Measurements from ENCODE around the gene HMGB1.

HMGB1 gene

DNA sequence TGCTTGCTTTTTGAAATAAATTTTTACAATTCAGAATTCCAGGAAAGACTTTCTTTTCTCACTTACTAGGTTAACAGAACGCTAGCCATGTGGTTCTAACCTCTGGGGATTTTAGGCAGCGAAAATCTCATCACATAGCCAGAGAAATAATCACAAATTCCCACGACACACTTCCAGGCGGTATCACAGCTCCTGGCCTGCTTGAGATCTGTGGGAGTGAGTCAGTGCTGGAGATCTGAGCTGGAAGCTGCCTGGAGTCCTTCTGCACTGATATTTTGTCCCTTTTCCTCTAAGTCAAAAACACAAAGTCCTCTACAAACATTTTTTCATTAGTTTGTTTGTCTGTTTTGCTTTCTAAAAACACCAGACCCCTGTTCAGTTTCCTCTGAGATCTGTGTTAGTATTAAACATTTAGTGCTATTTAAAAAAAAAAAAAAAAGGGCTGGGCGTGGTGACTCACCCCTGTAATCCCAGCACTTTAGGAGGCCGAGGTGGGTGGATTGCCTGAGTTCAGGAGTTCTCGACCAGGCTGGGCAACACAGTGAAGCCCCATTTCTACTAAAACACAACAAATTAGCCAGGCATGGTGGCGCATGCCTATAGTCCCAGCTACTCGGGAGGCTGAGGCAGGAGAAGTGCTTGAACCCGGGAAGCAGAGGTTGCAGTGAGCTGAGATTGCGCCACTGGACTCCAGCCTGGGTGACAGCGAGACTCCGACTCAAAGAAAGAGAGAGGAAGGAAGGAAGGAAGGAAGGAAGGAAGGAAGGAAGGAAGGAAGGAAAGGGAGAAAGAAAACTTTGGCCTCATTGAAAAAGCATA is 55.6 kb downstream of the HMGB1 start:
- Histone ChIP-seq H3K4me1 (ENCODE audit: control insufficient read depth in 1 of 2, insufficient read depth in 2 of 2, low read length in 2 of 2) (peaks cover 3 to 9% of the 10 kb centered on the region in 2 experiments), H3K23ac (ENCODE audit: low read length) (no peak overlapping the region), H3K4ac (ENCODE audit: low read depth, low read length) (no peak overlapping the region), H3K79me1 (ENCODE audit: low read length) (peaks cover 7% of the 10 kb centered on the region), H2AK5ac (ENCODE audit: low read length) (no peak overlapping the region), H3K4me2 (ENCODE audit: low read length) (no peak overlapping the region), H3K27me3 (ENCODE audit: insufficient read depth, low read length) (no peaks in the 10 kb centered on the region), H3K18ac (ENCODE audit: low read length) (no peak overlapping the region), H3K27ac (ENCODE audit: low read depth, low read length) (no peak overlapping the region), H4K91ac (ENCODE audit: low read depth, low read length) (no peak overlapping the region), H2AFZ (ENCODE audit: insufficient read depth, low read length, poor library complexity) (no peak overlapping the region), H3K36me3 (ENCODE audit: control insufficient read depth in 1 of 2, insufficient read depth in 2 of 2, low read length in 2 of 2) (no peaks in the 10 kb centered on the region), H4K12ac (ENCODE audit: low read depth, low read length) (no peak overlapping the region), H3K9me3 (ENCODE audit: insufficient read depth, low read depth, low read length) (no peaks in the 10 kb centered on the region), H3K79me2 (ENCODE audit: control insufficient read depth, insufficient read depth, low read length, poor library complexity) (no peaks in the 10 kb centered on the region), H3K9ac (ENCODE audit: low read length) (no peak overlapping the region), H4K8ac (ENCODE audit: low read depth, low read length) (no peak overlapping the region), H2BK5ac (ENCODE audit: low read depth, low read length, poor library complexity) (no peak overlapping the region), H2BK12ac (ENCODE audit: low read length) (no peak overlapping the region), H3K14ac (ENCODE audit: low read length) (no peak overlapping the region), H3K4me3 (ENCODE audit: low read depth, low read length) (no peak overlapping the region), H2BK120ac (ENCODE audit: insufficient read depth, low read length, poor library complexity) (no peak overlapping the region)
- WGBS (ENCODE audit: extremely low coverage, insufficient coverage, insufficient read length) = no CpG with 5 or more reads among the region's 13 CpGs
- DNase-seq = peak in 1 of 2 donors; percentile 34

DNA sequence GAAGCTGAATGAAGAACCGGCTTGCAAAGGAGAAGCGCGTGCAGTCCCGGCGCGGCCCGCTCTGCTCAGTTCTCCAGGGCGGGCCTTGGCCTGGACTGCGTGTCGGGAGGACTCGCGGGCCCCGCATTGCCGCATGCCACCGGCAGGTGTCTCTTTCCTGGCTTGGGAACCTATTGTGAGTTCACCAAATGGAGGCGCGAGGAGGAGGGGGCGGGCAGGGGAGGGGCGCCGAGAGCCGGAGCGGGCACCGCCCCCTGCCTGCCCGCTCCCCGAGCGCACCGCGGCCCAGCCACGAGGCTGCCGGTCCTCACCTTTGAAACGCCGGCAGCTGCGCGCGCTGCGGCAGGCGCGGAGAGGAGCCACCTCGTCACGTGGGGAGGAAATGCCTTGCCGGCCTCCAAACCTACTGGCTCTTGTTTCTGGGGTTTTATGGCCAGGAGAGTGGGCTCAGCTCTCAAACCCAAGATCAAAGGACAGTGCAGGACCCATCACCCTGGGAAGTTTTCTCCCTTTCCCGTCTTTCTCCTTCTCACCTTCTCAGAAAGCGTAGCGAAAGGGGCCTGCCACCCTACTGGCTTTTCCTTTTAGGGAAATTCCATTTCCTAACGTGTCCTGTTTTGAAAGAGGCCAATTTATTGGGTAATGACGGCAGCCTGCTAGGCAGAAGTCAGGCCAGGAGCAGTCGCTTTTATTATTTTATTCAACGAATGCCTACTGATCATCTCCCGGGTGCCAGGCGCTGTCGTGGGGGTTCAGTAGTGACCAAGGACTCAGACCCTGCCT is 57.2 kb downstream of the HMGB1 start:
- Histone ChIP-seq H4K12ac (ENCODE audit: low read depth, low read length) (peak overlapping the region; percentile 93), H2AFZ (ENCODE audit: insufficient read depth, low read length, poor library complexity) (peak overlapping the region; percentile 96), H3K14ac (ENCODE audit: low read length) (peak overlapping the region; percentile 64), H2BK12ac (ENCODE audit: low read length) (peak overlapping the region; percentile 84), H3K27me3 (ENCODE audit: insufficient read depth, low read length) (no peaks in the 10 kb centered on the region), H3K18ac (ENCODE audit: low read length) (peak overlapping the region; percentile 90), H3K4me1 (ENCODE audit: control insufficient read depth in 1 of 2, insufficient read depth in 2 of 2, low read length in 2 of 2) (peaks cover 3 to 9% of the 10 kb centered on the region in 2 experiments), H4K8ac (ENCODE audit: low read depth, low read length) (peak overlapping the region; percentile 82), H2BK5ac (ENCODE audit: low read depth, low read length, poor library complexity) (no peak overlapping the region), H3K4me3 (ENCODE audit: low read depth, low read length) (no peak overlapping the region), H3K79me1 (ENCODE audit: low read length) (peaks cover 7% of the 10 kb centered on the region), H3K23ac (ENCODE audit: low read length) (no peak overlapping the region), H3K9ac (ENCODE audit: low read length) (no peak overlapping the region), H2AK5ac (ENCODE audit: low read length) (no peak overlapping the region), H3K4me2 (ENCODE audit: low read length) (peak overlapping the region; percentile 41), H3K4ac (ENCODE audit: low read depth, low read length) (no peak overlapping the region), H3K36me3 (ENCODE audit: control insufficient read depth in 1 of 2, insufficient read depth in 2 of 2, low read length in 2 of 2) (no peaks in the 10 kb centered on the region), H3K9me3 (ENCODE audit: insufficient read depth, low read depth, low read length) (no peaks in the 10 kb centered on the region), H3K27ac (ENCODE audit: low read depth, low read length) (no peak overlapping the region), H3K79me2 (ENCODE audit: control insufficient read depth, insufficient read depth, low read length, poor library complexity) (no peaks in the 10 kb centered on the region), H2BK120ac (ENCODE audit: insufficient read depth, low read length, poor library complexity) (peak overlapping the region; percentile 81), H4K91ac (ENCODE audit: low read depth, low read length) (peak overlapping the region; percentile 79)
- peak; percentile 97 for DNase-seq
- WGBS (ENCODE audit: extremely low coverage, insufficient coverage, insufficient read length) = no CpG with 5 or more reads among the region's 51 CpGs

DNA sequence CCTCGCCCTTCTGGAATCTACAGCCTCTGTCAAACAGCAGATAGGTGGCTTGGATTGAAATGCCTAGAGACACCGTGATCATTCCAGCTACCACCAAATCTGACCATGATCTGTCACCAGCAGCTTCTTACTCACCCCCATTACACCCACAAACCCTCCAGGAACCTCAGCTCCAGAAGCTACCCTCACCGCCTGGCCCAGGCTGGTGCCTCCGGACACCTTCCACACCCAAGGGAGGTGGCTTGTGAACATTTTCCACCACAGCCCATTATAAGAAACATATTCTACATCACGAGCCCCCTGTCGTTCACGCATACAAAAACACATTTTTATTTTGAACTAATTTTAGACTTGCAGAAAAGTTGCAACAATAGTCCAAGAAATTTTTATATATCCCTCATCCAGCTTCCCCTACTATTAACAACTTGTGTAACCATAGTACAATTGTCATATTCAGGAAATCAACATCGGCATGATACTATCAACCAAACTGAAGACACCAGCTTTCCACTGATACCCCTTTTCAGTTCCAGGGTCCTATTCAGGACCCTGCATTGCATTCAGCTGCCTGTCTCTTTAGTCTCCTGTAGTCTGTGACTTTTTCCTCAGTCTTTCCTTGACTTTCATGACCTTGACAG is 58.8 kb downstream of the HMGB1 start:
- DNase-seq = no peak
- no peaks in the 10 kb centered on the region for H3K79me2 ChIP-seq (ENCODE audit: control insufficient read depth, insufficient read depth, low read length, poor library complexity)
- H3K36me3 ChIP-seq (ENCODE audit: control insufficient read depth in 1 of 2, insufficient read depth in 2 of 2, low read length in 2 of 2) = no peaks in the 10 kb centered on the region
- H3K4me2 ChIP-seq (ENCODE audit: low read length) = peak overlapping the region; percentile 2
- no peak overlapping the region for H3K27ac ChIP-seq (ENCODE audit: low read depth, low read length)
- no peak overlapping the region for H2BK5ac ChIP-seq (ENCODE audit: low read depth, low read length, poor library complexity)
- no peaks in the 10 kb centered on the region for H3K27me3 ChIP-seq (ENCODE audit: insufficient read depth, low read length)
- no peak overlapping the region for H3K23ac ChIP-seq (ENCODE audit: low read length)
- no CpG with 5 or more reads among the region's 8 CpGs for WGBS (ENCODE audit: extremely low coverage, insufficient coverage, insufficient read length)
- H3K18ac ChIP-seq (ENCODE audit: low read length) = no peak overlapping the region
- H4K12ac ChIP-seq (ENCODE audit: low read depth, low read length) = no peak overlapping the region
- H3K79me1 ChIP-seq (ENCODE audit: low read length) = peaks cover 7% of the 10 kb centered on the region
- H3K9me3 ChIP-seq (ENCODE audit: insufficient read depth, low read depth, low read length) = no peaks in the 10 kb centered on the region
- H2BK120ac ChIP-seq (ENCODE audit: insufficient read depth, low read length, poor library complexity) = no peak overlapping the region
- no peak overlapping the region for H2AFZ ChIP-seq (ENCODE audit: insufficient read depth, low read length, poor library complexity)
- no peak overlapping the region for H2BK12ac ChIP-seq (ENCODE audit: low read length)
- H4K8ac ChIP-seq (ENCODE audit: low read depth, low read length) = no peak overlapping the region
- peaks cover 3 to 9% of the 10 kb centered on the region in 2 experiments for H3K4me1 ChIP-seq (ENCODE audit: control insufficient read depth in 1 of 2, insufficient read depth in 2 of 2, low read length in 2 of 2)
- H3K4ac ChIP-seq (ENCODE audit: low read depth, low read length) = no peak overlapping the region
- no peak overlapping the region for H2AK5ac ChIP-seq (ENCODE audit: low read length)
- H3K4me3 ChIP-seq (ENCODE audit: low read depth, low read length) = no peak overlapping the region
- no peak overlapping the region for H3K9ac ChIP-seq (ENCODE audit: low read length)
- no peak overlapping the region for H4K91ac ChIP-seq (ENCODE audit: low read depth, low read length)
- H3K14ac ChIP-seq (ENCODE audit: low read length) = no peak overlapping the region
